ENCODE data around the gene KLK14.

KLK14 gene, protein sequence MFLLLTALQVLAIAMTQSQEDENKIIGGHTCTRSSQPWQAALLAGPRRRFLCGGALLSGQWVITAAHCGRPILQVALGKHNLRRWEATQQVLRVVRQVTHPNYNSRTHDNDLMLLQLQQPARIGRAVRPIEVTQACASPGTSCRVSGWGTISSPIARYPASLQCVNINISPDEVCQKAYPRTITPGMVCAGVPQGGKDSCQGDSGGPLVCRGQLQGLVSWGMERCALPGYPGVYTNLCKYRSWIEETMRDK

GRCh38 chr19:51082611-51083010, at the start of gene KLK14:
Gene KLK14 (minus strand): TSS chr19:51082887. CDS start chr19:51082614, 273 bp downstream.
- DNase-seq (ENCODE audit: low read depth): no peak
- no peak within 1 kb of the TSS for H3K4me3 ChIP-seq (ENCODE audit: low read depth, low read length)
- TF ChIP-seq CTCF (IDR thresholded peaks at IDR 0.05; ENCODE audit: low read depth, low read length, missing control alignments): no peak

DNA sequence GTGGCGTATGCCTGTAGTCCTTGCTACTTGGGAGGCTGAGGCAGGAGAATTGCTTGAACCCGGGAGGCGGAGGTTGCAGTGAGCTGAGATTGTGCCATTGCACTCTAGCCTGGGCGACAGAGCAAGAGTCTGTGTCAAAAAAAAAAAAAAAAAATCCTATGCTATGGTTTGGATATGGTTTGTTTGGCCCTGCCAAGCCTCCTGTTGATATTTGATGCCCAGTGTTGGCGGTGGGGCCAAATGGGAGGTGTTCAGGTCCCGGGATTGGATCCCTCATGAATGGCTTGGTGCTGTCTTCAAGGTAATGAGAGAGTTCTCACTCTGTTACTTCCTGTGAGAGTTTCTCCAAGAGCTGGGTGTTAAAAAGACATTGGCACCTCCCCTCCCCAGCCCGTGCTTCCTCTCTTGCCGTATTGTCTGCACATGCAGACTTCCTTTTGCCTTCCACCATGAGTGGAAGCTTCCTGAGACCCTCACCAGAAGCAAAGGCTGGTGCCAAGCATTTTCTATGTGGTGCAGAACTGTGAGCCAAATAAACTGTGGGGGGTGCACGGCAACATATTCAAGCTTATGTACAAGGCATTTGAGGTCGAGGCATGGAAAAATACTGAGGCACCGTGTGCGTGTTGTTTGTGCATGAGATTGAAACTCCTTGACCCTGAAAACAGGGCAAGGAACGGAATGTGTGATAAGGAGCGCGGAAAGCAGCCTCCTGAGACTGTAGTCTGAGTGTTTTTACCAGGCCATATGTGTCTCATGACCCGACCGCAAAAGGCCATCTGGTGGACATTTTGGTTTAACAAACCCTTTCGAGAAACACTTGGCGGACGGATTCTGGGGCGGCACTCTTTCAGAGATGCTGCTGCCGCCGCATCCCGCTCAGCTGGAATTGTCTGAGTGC, 49.3 kb upstream of the KLK14 start:
- TF ChIP-seq CTCF (IDR thresholded peaks at IDR 0.05; ENCODE audit: low read depth, low read length, missing control alignments): no peak
- no peak overlapping the region for H3K4me3 ChIP-seq (ENCODE audit: low read depth, low read length)
- DNase-seq (ENCODE audit: low read depth): no peak

- no peak for TF ChIP-seq CTCF (IDR thresholded peaks at IDR 0.05; ENCODE audit: low read depth, low read length, missing control alignments)
- no peak for DNase-seq (ENCODE audit: low read depth)
- H3K4me3 ChIP-seq (ENCODE audit: low read depth, low read length): no peak overlapping the region
These were observed 47.0 kb upstream of the KLK14 start for GRCh38 chr19:51129716-51130115.

- no peak for TF ChIP-seq CTCF (IDR thresholded peaks at IDR 0.05; ENCODE audit: low read depth, low read length, missing control alignments)
- DNase-seq (ENCODE audit: low read depth): no peak
- H3K4me3 ChIP-seq (ENCODE audit: low read depth, low read length): no peak overlapping the region
These were observed 45.5 kb upstream of the KLK14 start for GRCh38 chr19:51128227-51128626.

GRCh38 chr19:51127755-51128154, 45.1 kb upstream of the KLK14 start:
- DNase-seq (ENCODE audit: low read depth): no peak
- H3K4me3 ChIP-seq (ENCODE audit: low read depth, low read length): no peak overlapping the region
- TF ChIP-seq CTCF (IDR thresholded peaks at IDR 0.05; ENCODE audit: low read depth, low read length, missing control alignments): no peak

GRCh38 chr19:51127032-51127431, 44.3 kb upstream of the KLK14 start:
- no peak for DNase-seq (ENCODE audit: low read depth)
- no peak overlapping the region for H3K4me3 ChIP-seq (ENCODE audit: low read depth, low read length)
- no peak for TF ChIP-seq CTCF (IDR thresholded peaks at IDR 0.05; ENCODE audit: low read depth, low read length, missing control alignments)
